ENCODE data around the gene PLAA. TPM values are rescaled to one million over a fixed set of nuclear protein-coding genes. Genes with fewer than 3 reads are reported as not detected.

The PLAA gene
- total RNA-seq, 1 experiment from 2014 or later = 41.2 TPM

- ATAC-seq (no peak), DNase-seq (ENCODE audit: low read depth, low spot score) (no peak)
- no TSS peak for BruUV-seq (replicated peaks)
- TF ChIP-seq POLR2AphosphoS5 (IDR thresholded peaks at IDR 0.05; ENCODE audit: low read depth, low read length) = no peak
- no peak for TF ChIP-seq YY1 (IDR thresholded peaks at IDR 0.05; ENCODE audit: extremely low read depth, insufficient replicate concordance, low read depth, low read length)
- no peak for TF ChIP-seq CEBPB (IDR thresholded peaks at IDR 0.05; ENCODE audit: low read depth)
- TF ChIP-seq SRF (IDR thresholded peaks at IDR 0.05; ENCODE audit: low read depth) = no peak
- TF ChIP-seq TCF7L2 (IDR thresholded peaks at IDR 0.05; ENCODE audit: borderline replicate concordance, extremely low read depth, insufficient read depth, insufficient read length) = no peak
- no peak for TF ChIP-seq EZH2 (IDR thresholded peaks at IDR 0.05)
- TF ChIP-seq REST (IDR thresholded peaks at IDR 0.05; ENCODE audit: low read depth) = no peak
- CTCF ChIA-PET = no interaction called here
- POLR2A ChIA-PET = no interaction called here
- no peaks in the 10 kb centered on the region for H3K27me3 ChIP-seq (ENCODE audit: insufficient read depth, low read length)
- no peak overlapping the region for H3K9ac ChIP-seq (ENCODE audit: low read length)
- H3K9me3 ChIP-seq (ENCODE audit: control insufficient read depth in 1 of 2, insufficient read depth in 1 of 2, low read depth in 1 of 2, low read length in 2 of 2) = no peaks in the 10 kb centered on the region; a peak in 2 of 4 replicates
- no peaks in the 10 kb centered on the region for H3K9me2 ChIP-seq (ENCODE audit: insufficient read depth)
- no peaks in the 10 kb centered on the region for H3K4me1 ChIP-seq (ENCODE audit: control insufficient read depth in 1 of 2, insufficient read depth in 2 of 2, low read length in 2 of 2)
- no peaks in the 10 kb centered on the region; a peak in 1 of 4 replicates for H3K36me3 ChIP-seq (ENCODE audit: control insufficient read depth in 1 of 2, insufficient read depth in 2 of 2, low read length in 2 of 2)
- RAD21 ChIA-PET (ENCODE audit: low non-redundant PET in 1 of 2, low total read pairs in 2 of 2, uncharacterized antibody in 2 of 2, unreplicated experiment in 2 of 2) = no interaction called here
- no peak overlapping the region for H3K27ac ChIP-seq (ENCODE audit: low read depth, low read length)
- H3K79me2 ChIP-seq (ENCODE audit: insufficient read depth, low read length) = peaks cover 93% of the 10 kb centered on the region
- intact Hi-C loops (cut with micrococcal nuclease) = no loop called here
- H2AFZ ChIP-seq (ENCODE audit: low read depth, low read length, poor library complexity, severe bottlenecking) = no peak overlapping the region
- H4K20me1 ChIP-seq (ENCODE audit: insufficient read depth) = peaks cover 4% of the 10 kb centered on the region; the same call in 1 of the 2 replicates
- H3K4me3 ChIP-seq (replicated peaks in 1 of 2; ENCODE audit: low read depth in 1 of 2, low read length in 2 of 2) = no peak overlapping the region
- no peak overlapping the region for H3K4me2 ChIP-seq (ENCODE audit: low read length)
Measured at GRCh38 chr9:26937816-26938371, 9.1 kb downstream of the PLAA start.

Data from HCT116 (cell line).